Myocyte (in vitro differentiated cells): ENCODE data around the gene HIPK3. TPM values are rescaled to one million over a fixed set of nuclear protein-coding genes. Genes with fewer than 3 reads are reported as not detected.
A peak's percentile ranks its signal among the peaks of the same experiment; 100 is the strongest.
"Not testable (repeated sequence)": the region's sequence is repeated elsewhere in the genome, so short reads cannot be mapped to it uniquely, and the experiment has no call there.

Experiments used
- DNase-seq: peaks from one replicate; pipeline ENCODE4 v3.0.0-alpha.2; 2012; ENCODE audit warnings: low read depth
- total RNA-seq: library from RNA; depleted of rRNA; stranded (reverse); fragments of >200 nt; gene quantifications from 2 replicates; pipeline ENCODE4 v1.2.3, GENCODE V29; 2014

The HIPK3 gene
- total RNA-seq, 1 donor from 2014 or later = 185 TPM

DNA sequence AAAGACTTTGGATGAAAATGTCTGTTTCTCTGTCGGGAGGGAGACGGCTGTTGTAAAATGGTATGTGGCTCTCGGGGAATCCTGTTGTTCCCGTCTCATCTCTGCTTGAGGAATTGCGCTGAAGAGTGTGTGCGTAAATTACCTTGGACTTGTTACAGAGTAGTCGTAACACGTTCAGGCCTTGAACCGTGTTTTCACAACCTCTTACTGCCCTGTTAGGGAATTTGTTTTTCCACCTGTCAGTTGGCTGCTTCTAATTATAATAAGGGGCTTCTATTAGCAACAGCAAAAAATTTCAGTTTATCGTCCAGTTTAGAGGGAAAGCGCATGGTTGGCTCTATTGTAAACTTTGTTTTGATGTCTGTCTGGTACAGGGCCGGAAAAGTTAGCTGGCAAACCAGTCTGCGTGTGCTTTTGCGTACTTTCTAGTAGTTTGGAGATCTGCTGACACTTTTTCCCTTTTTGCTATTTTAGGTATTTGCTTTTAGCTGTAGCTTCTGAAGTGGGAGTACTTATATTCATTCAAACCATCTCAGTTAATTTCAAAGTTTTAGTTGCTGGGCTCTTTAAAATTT is 1.5 kb downstream of the HIPK3 start:
- no peak for DNase-seq

DNA sequence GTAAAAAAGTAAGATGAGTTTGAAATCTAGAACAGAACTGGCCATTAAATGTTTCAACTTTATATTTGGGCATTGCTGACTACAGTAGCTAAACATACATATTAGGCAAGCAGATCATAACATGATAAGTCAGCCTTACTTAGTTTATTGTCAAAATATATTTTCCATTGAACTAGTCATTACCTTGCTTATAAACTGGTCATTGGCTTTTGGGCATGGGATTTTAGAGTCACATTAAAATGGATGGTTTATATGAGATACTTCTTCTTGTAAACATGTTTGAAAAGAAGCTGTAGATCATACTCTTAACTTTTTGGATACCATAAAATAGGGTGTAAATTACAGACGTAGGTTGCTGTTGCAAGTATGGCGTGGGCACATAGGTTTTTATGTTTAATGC is 2.7 kb downstream of the HIPK3 start:
- DNase-seq = no peak

GRCh38 chr11:33261350-33261749 is 4.2 kb downstream of the HIPK3 start:
- not testable (repeated sequence) for DNase-seq

DNA sequence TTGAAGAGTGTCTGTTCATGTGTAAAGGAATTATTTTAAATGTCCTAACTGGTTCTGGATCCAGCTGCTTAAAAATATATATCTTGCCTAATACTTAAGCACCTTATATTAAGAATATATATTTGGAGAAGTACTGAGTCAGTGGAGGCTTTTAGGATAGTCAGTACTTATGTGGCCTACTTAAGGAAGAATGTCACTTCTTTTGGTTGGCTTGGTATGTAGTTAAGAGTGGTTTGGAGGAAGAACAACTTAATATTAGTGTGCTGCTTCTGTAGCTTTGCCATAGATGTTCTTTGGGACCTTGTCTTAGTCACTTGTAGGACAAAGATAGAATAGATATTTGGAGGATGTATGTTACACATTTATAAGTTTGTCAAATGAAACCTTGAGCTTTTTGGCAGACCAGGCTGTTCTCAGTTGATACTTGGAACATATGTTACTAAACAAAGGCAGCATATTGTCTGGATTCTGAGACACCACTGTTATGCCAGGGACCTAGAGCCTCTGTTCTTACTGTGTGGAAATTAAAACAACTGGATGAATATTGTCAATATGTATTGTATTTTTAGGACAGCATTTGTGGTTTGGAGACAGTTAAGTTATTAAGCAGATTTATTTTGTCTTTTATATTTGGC is 4.9 kb downstream of the HIPK3 start:
- DNase-seq = no peak

DNA sequence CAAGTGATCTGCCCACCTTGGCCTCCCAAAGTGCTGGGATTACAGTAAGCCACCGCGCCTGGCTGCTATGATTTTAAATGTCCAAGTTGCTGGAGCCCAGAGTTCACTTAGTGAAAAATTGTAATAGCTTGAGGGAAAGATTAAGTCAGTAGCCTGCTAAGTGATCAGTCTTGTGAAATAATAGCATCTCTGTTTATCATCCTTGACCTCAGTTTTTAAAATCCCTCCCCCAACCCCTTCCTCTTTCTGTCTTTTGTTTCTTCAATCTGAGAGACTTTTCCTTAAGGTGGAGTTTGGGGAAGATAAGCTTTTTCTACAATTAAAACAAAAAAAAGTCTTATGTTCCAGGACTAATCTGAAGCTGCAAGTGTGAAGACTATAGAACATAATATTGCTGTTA is 6.4 kb downstream of the HIPK3 start:
- DNase-seq = no peak

DNA sequence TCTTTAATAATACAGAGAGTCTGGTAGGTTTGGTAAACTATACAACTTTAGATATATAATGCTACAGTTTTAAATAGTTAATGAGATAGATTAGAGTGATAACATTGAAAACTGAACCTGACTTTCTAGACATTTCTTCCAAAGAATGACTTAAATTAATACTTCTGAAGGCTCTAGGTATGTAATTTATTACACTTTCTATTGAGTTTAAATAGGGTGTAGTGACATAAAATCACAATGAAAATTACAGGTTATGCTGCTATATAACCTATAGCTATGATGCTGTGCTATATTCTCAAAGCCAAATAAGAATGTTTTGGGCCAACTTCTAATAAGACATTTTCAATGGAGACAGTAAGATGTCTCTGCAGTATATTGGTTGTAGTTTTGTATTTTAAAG is 7.7 kb downstream of the HIPK3 start:
- no peak for DNase-seq

GRCh38 chr11:33266393-33267215 is 9.4 kb downstream of the HIPK3 start:
- no peak for DNase-seq

DNA sequence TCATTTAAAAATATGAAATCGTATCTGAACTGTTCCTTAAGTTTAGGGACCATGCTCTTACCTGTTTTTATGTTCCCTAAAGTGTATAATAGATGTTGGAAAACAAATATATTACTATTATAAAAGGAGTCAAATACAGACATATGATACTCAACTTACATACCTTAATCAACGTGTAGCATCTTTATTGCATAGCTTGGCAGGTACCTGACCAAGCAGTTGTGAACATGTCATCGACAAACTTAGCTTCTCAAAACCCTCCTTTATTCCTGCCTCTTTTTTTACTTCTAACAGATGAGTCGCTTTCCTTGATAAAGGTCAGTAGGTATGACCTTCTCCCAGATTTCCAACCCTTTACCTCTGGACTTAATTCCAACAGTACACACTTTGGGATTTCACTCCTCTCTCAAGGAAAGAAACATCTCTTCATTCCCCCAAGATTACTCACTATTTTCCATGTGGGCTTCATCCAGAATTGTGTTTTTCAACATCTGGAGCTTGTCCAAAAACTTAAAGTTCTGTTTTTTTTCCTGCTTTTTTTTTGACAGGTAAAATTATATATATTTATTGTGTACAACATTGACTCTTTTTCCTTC is 11.9 kb downstream of the HIPK3 start:
- no peak for DNase-seq

DNA sequence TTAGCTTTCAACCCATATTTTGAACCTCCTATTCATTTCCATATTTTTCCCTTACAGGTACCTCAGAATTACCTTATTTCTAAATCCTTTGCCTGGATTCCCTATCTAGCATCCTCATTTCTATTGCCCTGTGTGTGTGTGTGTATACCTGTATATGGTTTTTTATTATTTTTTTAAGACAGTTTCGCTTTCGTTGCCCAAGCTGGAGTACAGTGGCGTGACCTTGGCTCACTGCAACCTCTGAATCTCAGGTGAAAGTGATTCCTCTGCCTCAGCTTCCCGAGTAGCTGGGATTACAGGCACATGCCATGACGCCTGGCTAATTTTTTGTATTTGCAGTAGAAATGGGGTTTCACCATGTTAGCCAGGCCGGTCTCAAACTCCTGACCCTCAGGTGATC is 12.6 kb downstream of the HIPK3 start:
- no peak for DNase-seq

DNA sequence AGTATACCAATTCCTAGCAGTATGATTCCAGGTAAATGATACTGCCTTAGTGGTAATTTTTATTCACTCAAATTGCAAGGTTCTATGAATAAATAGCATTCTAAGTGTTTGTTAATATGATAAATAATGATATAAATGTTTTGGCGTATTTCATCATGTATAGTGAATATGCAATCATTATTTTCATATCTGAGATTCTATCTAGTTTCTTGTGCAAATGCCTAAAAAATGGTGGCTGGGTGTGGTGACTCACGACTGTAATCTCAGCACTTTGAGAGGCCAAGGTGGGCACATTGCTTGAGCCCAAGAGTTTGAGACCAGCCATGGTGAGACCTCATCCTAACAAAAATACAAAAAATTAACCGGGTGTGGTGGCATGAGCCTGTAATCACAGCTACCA is 13.9 kb downstream of the HIPK3 start:
- DNase-seq = no peak

GRCh38 chr11:33272338-33273107 is 15.3 kb downstream of the HIPK3 start:
- DNase-seq = no peak

- no peak for DNase-seq
Observed at GRCh38 chr11:33273656-33274055, 16.5 kb downstream of the HIPK3 start.

DNA sequence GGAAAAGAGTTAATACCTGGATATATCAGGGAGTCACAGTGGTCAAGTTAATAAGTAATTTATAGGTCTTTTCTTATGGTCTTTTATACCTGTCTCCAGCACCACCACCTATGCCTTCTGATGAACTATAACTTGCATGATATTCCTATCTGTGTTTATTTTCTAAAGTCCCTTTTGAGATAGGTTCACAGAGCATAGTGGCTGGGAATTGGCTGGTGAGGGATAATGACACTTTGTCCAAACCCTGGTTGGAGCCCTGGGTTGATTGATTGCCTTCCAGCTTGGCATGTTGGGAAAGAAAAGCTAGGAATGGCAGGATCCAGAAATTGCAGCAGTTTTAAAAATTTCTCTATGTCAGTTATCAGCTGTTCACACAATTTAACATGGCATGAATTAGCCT is 23.2 kb downstream of the HIPK3 start:
- DNase-seq = no peak

DNA sequence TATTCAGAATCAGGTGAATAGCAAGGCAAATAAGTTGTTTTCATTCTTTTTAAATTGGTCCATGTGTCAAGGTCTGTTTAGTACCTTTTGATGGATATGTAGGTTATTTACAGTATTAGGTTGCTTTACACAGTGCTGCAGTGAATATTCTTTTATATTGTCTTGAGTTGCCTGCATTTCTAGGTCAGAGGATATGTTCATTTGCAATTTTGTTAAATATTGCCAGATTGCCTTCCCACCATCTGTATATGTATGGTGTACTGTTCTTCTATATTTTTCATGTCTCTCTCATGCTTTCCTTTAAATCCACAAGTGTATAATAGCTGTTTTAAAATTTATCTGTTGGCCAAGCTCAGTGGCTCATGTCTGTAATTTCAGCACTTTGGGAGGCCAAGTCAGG is 24.6 kb downstream of the HIPK3 start:
- no peak for DNase-seq

DNA sequence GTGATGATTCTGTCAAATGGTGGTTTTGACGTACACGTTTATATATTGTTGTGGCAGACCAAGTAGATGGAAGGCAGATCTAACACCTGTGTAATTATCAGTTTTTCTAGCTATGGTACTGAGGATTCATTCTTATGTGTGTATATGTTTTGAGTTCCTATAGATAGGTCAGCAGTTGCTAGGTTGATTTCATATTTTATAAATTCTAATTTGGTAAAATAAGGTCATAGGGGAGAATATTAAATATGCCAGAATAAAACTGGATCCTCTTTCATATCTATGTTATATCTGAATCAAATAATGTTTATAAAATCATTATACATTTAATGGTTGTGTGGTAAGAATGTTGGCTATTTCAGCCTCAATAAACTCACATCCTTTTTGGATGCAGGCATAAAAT is 27.6 kb downstream of the HIPK3 start:
- DNase-seq = no peak

DNA sequence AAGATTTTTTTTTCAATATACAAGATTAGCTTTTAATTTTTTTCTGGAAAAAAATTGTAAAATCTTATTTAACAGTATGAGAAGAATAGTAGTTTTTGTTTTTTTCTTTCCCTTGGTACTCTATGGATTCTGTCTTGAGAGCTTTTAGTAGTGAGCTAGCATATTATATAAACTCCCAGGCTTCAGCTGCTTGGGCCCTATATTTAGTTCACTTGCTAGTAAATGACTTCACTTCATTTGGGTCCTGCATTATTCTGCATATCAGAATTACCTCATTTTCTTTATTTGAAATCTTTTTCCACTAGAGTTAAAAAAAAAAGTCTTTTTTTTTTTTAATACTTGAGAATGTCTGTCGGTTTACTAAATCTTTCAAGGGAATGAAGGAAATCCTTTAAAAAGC is 33.1 kb downstream of the HIPK3 start:
- DNase-seq = peak; percentile 46

DNA sequence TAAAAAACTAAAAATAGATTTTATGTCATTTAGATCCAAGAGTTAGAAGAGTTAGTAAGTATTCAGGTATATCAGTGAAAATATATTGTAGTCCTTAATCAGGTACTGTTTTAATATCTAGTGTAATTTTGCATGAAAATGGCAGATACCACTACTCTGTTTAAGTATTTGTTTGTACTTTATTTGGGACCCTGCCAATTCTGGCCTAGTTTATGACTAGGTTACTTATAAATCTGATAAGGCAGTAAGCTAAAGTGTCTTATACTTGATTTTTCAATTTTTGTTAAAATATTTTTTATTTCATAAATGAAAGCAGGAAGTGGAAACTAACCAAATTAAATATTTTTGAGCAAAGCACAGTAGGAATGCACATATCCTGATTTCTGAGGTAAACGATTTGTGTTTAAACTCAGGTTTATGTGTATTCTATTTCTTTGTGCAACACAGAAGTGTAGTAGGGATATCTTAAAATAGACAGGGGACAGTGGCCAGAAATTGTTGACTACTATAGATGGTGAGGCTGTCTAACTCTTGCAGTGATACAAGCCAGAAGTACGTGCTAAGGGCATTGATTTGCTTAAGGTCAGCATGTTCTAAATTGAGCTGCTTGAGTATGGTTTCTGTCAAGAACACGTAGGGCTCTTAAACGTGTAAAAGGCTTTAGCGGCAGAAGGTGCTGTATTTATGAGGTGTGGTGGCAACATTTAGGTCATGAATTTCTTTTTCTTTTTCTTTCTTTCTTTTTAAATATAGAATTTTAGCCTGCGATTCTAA is 34.0 kb downstream of the HIPK3 start:
- DNase-seq = peak; percentile 21

- no peak for DNase-seq
Observed at GRCh38 chr11:33292311-33292710, 35.1 kb downstream of the HIPK3 start.

DNA sequence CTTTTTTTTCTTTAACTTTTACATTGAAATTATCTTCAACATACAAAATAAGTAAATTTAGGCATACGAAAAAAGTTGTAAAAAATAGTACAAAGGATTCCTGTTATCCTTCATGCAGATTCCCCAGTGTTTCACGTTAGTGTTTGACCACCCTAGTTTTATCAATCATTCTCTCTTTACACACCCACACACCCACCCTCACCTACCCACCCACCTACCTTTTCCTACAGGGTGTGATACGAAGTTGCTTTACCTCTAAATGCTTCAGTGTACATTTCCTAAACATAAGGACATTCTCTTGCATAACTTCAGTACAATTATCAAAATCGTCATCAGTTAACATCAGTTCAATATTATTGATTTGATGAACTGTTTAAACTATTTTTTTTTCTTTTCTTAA is 37.0 kb downstream of the HIPK3 start:
- no peak for DNase-seq

DNA sequence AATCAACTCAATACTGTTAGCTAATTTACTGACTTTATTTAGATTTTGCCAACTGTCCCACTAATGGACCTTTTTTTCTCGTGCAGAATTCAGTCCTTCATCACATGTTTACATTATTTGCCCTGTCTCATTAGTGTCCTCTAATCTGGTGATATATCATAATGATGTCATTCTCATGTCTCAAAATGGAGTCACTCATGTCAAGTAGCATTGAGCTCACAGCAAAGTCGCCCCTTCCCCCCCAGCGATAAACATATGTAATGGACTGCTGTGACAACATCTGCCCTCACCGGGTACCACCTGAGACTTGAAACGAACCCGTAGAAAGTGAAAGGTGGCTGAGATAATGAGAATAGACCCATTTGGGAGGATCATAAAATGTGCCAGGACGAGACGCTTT is 37.6 kb downstream of the HIPK3 start:
- DNase-seq = no peak

GRCh38 chr11:33296695-33297094 is 39.5 kb downstream of the HIPK3 start:
- no peak for DNase-seq
